GM21528 (cell line): ENCODE data around the gene RBM47.
"Not testable (repeated sequence)": the region's sequence is repeated elsewhere in the genome, so short reads cannot be mapped to it uniquely, and the experiment has no call there.

Experiments used
- ATAC-seq: cut with Tn5 transposase; IDR thresholded peaks from one replicate; pipeline ENCODE4 v1.9.1; 2021; ENCODE audit warnings: mild to moderate bottlenecking, moderate library complexity; ENCODE audit not compliant: unreplicated experiment, low FRiP score

RBM47 gene

DNA sequence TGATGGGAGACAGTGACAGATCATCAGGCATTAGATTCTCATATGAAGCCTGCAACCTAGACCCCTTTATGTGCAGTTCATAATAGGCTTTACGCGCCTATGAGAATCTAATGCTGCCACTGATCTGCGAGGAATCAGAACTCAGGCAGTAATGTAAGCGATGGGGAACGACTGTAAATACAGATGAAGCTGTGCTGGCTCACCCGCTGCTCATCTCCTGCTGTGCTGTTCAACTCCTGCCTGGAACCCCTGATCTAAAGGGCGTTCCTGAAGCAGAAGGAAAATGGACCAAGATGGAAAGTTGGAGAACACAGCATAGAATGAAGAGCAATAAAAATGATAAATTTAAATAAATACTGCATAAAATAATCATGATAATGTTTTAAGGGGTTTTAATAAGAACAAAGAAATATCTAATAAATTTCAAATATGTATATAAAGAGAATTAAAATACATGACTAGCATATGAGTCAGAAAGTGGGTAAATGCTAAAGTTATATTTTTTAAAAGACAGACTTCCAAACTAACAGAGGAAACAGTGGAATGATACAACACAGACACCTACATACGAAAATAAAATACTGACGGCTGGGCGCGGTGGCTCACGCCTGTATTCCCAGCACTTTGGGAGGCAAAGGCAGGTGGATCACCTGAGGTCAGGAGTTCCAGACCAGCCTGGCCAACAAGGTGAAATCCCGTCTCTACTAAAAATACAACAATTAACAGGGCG, 59.2 kb downstream of the RBM47 start:
- no peak for ATAC-seq

DNA sequence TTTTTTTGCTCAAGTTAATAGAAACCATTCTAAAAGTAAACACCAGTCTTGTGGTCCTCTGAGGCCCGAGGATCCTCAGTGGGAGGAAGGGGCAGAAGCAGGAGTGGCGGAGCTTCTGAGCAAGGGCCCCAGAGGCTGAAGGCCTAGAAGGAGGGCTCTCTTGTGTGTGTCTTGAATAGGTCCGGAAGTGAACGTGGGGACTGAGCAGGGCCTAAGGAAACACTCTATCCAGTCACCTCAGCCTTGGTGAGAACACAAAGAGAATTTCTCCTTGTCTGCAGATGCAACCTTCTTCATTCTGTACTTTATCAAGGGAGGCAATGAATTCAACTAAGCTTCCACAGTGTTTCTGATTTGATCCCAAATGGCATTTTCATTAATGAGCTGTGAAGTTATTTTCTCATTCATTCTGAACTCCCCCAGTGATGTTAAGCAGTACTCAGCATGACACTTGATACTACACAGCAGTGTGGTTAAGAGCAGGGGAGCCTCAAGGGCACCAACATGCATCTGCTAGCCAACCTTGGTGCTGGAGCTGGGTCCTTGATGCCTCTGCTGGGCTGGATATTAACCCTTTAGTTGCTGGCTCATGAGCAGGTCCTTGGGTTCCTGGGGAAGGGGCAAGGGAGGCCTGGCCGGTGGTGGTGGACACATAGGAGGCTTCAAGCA, 64.7 kb downstream of the RBM47 start:
- no peak for ATAC-seq

GRCh38 chr4:40564004-40564403, 65.7 kb downstream of the RBM47 start:
- no peak for ATAC-seq

DNA sequence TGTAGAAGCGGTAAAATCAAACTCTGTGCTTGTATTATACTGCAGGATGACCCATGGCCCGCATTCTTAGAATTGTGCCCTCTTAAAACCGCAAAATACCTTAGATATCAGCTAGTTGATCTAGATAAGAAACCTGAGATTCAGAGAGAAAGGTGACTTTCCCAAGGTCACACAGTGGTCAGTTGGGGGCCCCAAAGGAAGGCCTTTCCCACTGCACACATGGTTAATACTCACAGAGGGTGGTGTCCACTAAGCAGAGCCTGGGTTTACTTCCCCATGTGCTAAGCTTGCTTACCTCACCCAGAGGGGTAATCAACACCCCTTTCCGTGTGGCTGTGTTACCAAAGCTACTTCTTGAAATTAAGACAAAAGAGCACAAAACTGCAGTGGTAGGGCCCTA, 66.3 kb downstream of the RBM47 start:
- ATAC-seq = no peak

DNA sequence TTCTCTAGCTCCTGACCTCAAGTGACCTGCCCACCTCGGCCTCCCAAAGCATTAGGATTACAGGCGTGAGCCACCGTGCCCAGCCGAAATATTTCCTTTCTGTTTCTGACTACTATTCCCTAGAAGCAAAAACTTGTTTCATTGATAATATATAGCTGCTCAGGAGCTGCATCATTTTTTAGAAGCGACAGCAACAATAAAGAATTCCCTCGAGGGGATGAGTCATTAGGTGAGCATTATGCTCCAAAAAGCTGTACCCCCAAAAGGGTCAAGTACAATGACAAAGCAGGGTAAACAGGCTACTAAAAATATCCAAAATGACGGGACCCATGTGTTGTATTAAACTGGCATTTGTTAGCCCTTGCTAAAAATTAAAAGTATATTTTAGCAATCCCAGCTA, 67.0 kb downstream of the RBM47 start:
- ATAC-seq = no peak

- ATAC-seq = no peak
These were observed 67.5 kb downstream of the RBM47 start for GRCh38 chr4:40562208-40562607.

GRCh38 chr4:40561543-40562177, 68.0 kb downstream of the RBM47 start:
- ATAC-seq = not testable (repeated sequence)

GRCh38 chr4:40559585-40560465, 69.8 kb downstream of the RBM47 start:
- ATAC-seq = peak; percentile 49

- no peak for ATAC-seq
These were observed 71.9 kb downstream of the RBM47 start for GRCh38 chr4:40557736-40558135.

GRCh38 chr4:40555176-40555900, 74.3 kb downstream of the RBM47 start:
- ATAC-seq = no peak

DNA sequence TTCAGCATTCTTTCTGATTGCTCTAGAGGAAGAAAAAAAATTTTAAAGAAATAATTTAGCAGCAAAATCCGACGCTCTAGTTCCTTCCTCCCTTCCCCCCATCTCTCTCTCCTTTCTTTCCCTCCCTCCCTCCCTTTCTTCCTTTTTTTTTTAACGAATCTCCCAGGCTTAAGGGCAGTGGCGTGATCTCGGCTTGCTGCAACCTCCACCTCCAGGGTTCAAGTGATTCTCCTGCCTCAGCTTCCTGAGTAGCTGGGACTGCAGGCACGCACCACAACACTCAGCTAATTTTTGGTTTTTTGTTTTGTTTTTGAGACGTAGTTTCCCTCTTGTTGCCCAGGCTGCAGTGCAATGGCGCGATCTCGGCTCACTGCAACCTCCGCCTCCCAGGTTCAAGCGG, 75.0 kb downstream of the RBM47 start:
- not testable (repeated sequence) for ATAC-seq

DNA sequence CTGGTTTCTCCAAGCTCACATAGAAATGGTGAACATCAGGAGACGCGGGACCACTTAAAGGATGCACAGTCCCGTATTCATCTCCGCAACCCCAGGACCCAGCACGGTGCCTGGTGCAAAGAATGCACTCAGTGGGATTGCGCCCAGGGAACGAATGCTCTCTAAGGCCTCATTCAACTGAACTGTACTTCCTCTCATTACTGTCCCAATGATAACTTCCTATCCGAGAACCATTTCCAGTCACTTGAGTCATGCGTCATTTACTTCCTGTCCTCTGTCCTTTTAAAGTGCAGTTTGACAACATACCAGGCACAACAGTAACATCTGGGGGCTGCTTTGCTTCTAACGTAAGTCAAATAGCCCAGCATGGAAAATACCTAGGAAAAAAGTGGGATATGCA, 75.7 kb downstream of the RBM47 start:
- no peak for ATAC-seq

GRCh38 chr4:40552536-40552935, 77.1 kb downstream of the RBM47 start:
- ATAC-seq = no peak

GRCh38 chr4:40551568-40552136, 78.0 kb downstream of the RBM47 start:
- not testable (repeated sequence) for ATAC-seq

DNA sequence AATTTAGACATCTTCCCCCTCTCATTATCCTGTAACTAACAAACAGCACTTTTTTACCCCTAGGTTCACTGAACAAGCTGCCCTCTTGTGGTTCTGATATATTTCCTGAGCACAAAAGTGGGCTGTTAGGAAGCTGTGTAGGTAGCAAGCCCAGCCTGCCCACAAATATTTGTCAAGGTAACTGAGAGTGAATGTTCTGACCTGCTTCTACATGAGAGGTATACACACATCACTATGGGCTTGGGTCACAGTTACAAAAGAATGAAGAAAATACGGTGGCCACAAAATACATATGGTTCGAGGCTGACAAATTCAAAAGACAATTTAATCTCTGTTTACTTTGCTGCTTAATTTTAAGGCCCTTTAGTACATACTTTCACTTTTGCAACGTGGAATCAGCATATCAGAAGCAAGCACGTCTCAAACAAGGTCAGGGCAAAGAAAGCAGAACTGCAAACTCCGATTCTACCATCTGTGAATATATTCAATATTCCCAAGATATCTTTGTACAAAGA, 78.7 kb downstream of the RBM47 start:
- ATAC-seq = peak; percentile 78

GRCh38 chr4:40550196-40550595, 79.5 kb downstream of the RBM47 start:
- ATAC-seq = no peak

- no peak for ATAC-seq
These were observed 81.4 kb downstream of the RBM47 start for GRCh38 chr4:40548256-40548655.

DNA sequence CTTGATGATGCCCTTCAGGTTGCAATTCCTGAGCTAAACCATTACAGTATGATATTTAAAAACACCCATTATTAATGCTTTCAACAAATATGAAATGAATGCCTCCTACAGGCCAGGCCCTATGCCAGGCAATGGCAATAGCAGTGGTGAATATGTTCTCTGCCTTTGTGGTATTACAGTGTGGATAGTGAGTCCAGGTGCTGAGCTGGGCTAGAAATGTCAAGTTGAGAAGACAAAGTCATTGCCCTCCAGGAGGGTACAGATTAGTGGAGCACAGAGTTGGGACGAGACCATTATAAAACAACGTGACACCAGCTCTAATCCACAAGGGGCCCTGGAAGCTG, 81.9 kb downstream of the RBM47 start:
- ATAC-seq = no peak

GRCh38 chr4:40546969-40547788, 82.5 kb downstream of the RBM47 start:
- no peak for ATAC-seq
